ENCODE measurements around the gene SEC24D.

Gene SEC24D

DNA sequence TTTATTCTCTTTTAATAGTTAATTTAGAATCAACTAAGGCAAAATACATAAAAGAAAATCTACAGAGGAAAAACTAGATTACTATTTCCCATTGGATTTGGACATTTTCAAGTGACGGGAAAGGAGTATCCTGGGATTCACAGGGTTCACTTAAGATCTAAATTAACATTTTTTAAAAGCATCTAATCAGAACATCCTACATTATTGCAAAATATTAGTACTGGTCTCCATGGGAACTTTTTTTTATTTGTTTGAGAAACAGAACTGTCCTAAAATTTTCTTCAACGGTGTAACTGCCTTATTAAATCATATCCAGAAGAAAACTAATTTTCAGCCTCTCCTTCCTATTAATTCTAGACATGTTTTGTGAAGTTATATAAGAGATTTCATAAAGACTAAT lies 81.0 kb downstream of the SEC24D start:
- in situ Hi-C loops (cut with HindIII; ENCODE audit: low sequenced_read_pairs): loop anchor here (5.0 kb wide), 1 partner anchor 222 kb away; no protein-coding TSS in a partner anchor

GRCh38 chr4:118753685-118754084 lies 82.2 kb downstream of the SEC24D start:
- in situ Hi-C loops (cut with HindIII; ENCODE audit: low sequenced_read_pairs): no loop called here

DNA sequence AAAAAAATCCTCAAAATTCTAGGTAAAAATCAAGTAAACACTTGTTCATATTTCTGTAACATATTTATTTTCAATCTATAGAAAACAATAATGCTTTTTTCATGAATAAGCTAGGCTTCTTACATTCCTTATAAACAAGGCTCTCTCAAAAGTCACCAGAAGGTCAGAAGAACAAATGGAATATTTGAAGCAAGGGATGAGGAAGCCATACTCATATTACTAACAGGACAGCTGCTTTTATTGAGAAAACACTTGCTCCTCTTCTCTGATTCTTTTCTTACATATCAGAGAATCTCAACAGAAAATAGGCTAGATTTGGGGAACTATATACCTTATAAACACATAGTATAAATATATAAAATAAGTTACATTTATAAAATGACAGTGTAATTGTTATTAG lies 82.8 kb downstream of the SEC24D start:
- in situ Hi-C loops (cut with HindIII; ENCODE audit: low sequenced_read_pairs): no loop called here

GRCh38 chr4:118752551-118752950 lies 83.4 kb downstream of the SEC24D start:
- in situ Hi-C loops (cut with HindIII; ENCODE audit: low sequenced_read_pairs): no loop called here

GRCh38 chr4:118751629-118752323 lies 84.2 kb downstream of the SEC24D start:
- in situ Hi-C loops (cut with HindIII; ENCODE audit: low sequenced_read_pairs): no loop called here

GRCh38 chr4:118749347-118749988 lies 86.5 kb downstream of the SEC24D start:
- in situ Hi-C loops (cut with HindIII; ENCODE audit: low sequenced_read_pairs): no loop called here

GRCh38 chr4:118746251-118746919 lies 89.5 kb downstream of the SEC24D start:
- in situ Hi-C loops (cut with HindIII; ENCODE audit: low sequenced_read_pairs): no loop called here

- in situ Hi-C loops (cut with HindIII; ENCODE audit: low sequenced_read_pairs): no loop called here
Observed at GRCh38 chr4:118745357-118745756, 90.6 kb downstream of the SEC24D start.

- in situ Hi-C loops (cut with HindIII; ENCODE audit: low sequenced_read_pairs): no loop called here
Observed at GRCh38 chr4:118743867-118744266, 92.1 kb downstream of the SEC24D start.

DNA sequence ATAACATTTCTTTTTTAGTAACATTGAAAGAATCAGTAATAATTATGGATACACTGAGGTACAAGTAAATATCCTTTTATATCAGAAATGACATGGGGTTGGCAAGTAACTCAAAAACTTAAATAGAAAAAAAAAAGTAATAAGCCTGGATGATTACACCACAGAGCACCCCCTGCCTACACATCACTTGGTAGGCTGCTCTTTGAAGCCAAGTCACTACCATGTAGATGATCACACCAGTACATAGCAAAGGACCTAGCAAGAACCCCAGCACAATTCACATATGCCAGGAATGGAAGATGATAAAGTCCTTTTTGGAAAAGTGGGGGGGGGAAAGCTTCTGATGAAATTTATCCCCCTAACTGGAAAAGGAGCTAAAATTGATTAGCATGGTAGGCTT lies 93.9 kb downstream of the SEC24D start:
- in situ Hi-C loops (cut with HindIII; ENCODE audit: low sequenced_read_pairs): no loop called here

DNA sequence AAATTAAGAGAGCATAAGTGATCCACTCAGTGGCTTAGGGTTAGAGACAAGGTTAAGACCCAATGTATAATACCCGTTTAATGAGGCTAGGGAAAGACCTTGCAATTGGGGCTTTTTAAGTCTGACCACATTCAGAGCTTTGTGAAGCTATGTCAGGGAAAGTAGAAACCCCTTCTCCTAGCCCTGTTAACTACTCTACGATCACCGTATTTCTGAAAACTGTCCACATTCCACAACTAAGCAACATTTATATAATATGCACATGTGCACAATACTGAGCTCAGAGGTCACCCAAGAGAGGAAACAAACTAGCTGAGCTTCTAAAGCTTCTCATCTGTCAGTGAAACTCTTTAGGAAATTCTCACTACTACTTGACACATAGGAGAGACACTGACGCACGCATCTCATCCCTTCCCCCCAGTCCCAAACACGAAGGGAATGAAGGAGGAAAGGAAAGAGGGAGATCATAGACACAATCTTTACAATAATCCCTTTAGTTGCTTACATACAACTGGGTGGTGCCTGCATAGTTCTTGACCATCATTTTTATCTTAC lies 94.5 kb downstream of the SEC24D start:
- in situ Hi-C loops (cut with HindIII; ENCODE audit: low sequenced_read_pairs): no loop called here

DNA sequence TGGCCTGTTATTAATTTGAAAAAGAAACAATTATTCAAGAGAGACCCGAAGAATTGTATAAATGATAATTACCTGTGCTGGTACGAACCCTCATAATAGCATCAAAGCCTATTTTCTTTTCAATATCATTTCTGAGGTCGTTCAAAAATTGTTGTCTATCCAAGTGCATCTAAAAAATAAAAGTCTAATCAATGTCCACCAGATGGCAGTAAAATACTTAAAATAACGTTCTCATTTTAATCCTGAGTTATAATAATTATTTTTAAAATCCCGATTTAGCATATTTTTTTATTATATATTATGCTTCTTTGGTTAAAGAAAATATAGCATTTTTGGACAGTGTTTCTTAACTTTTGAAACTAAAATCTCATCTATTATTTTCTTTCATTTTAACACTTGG lies 95.1 kb downstream of the SEC24D start:
- in situ Hi-C loops (cut with HindIII; ENCODE audit: low sequenced_read_pairs): no loop called here

DNA sequence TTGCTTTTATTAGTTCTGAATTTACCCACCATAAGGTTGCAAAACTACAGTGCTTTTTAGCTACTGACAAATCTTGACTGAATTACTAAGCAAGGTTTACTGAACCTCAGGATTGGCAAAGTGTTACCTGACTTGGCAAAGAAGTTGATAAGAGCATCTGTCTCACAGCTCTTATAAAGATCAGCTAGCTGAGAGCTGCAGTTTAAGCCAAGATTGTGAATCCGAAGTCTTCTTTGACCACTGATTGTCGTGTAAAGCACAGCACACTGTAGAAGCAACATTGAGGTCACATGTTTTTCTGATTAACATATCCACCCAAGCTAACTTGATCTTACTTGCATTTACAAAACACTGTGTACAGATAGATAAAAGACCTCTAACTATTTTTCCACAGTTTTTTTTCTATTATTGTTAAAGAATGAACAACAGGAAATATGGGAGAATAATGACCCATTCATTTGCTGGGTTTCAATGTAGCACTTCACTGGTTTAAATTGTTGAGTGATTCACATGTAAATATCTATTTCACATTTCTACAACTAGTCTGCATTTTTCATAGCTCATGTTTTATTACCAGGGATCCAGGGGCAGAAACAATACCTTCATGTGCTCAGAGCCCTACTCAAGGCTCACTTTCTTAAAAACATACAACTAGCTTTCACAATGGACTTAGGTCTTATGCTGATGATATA lies 96.8 kb downstream of the SEC24D start:
- in situ Hi-C loops (cut with HindIII; ENCODE audit: low sequenced_read_pairs): no loop called here

DNA sequence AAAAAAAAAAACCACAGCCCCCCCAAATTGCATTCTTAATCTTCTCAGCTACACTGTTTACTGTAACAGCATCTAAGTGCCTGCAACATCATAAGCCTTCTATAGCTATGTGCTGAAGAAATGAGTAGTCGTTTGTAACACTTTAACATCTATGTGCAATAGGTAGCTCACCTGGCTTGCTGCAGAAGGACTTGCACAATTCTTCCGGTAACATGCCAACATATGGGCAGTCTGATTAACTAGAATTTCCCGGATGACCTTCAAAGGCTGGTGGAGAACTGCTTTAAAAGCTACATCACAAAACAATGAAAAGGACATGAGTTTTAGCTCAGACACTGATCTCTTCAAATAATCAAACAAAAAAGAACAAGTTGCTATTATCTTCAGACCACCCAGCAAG lies 97.8 kb downstream of the SEC24D start:
- in situ Hi-C loops (cut with HindIII; ENCODE audit: low sequenced_read_pairs): no loop called here

DNA sequence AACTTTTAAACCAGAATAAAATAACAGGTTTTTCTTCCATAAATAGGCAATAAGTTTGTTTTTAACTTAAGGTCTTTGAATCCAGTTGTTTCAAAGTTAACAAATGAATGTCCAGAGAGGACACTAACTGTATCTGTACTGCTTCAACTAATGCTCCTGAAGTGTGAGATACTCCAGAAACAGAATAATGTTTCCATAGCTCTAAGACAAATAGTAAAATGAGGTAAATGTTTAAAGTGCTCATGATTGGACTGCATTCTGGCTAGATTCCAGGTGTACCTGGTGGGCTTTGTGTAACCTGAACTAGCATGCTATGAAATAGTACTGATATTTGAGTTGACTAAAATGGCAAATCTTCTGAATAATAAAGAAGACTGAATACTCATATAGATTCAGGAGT lies 99.0 kb downstream of the SEC24D start:
- in situ Hi-C loops (cut with HindIII; ENCODE audit: low sequenced_read_pairs): no loop called here

GRCh38 chr4:118734491-118735205 lies 101.3 kb downstream of the SEC24D start:
- in situ Hi-C loops (cut with HindIII; ENCODE audit: low sequenced_read_pairs): no loop called here

GRCh38 chr4:118732591-118733330 lies 103.2 kb downstream of the SEC24D start:
- in situ Hi-C loops (cut with HindIII; ENCODE audit: low sequenced_read_pairs): no loop called here

- in situ Hi-C loops (cut with HindIII; ENCODE audit: low sequenced_read_pairs): no loop called here
Observed at GRCh38 chr4:118730683-118731082, 105.2 kb downstream of the SEC24D start.

DNA sequence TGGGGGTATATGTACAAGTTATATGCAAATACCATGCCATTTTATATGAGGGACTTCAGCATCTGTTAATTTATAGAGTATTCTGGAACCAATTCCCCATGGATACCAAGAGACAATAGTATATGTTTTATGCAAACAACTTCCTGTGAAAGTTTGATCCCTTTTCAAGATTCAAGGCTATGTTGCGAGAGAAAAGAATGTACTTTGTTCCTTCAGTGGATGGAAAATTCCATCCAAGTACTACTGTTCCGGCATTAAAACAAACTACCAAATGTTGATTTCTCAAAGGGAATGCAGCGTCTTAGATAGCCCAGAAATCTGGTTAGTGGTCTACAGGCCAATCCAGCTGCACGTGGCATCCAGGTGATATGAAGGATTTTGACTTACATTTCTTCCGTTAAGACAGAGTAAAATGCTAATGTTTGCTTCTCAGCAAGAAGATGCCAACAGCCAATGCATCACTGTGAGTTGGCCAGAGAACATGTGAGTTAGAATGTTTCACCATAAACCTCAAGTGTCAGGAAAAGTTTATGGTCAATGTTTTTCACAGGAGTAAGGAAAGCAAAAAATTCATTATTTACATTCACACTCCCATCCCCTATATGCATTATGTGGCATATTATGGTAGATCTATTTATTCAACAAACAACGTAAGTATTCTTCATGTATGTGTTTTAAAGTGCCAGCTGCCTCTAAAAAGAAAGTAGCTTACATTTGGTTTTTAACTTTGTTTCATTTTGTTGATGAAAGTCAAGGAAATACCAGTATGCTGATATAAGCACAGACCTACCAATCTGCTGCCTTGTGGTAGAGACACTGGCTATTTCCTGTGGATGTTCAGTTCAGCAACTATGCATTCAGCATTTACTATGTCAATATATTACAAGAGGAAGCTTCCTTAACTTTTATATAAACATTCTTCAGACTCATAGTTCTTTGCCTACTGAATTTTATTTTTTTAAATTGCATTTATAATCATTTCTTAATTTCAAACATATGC lies 106.3 kb downstream of the SEC24D start:
- in situ Hi-C loops (cut with HindIII; ENCODE audit: low sequenced_read_pairs): no loop called here

All from endothelial cell of hepatic sinusoid (primary cell).